GM18508 (cell line): Measurements from ENCODE around the gene PAN3.

Experiments
- ATAC-seq: cut with Tn5 transposase; IDR thresholded peaks from one replicate; pipeline ENCODE4 v1.9.1; 2021; ENCODE audit warnings: moderate number of reproducible peaks; ENCODE audit not compliant: insufficient read depth, unreplicated experiment

Gene PAN3

DNA sequence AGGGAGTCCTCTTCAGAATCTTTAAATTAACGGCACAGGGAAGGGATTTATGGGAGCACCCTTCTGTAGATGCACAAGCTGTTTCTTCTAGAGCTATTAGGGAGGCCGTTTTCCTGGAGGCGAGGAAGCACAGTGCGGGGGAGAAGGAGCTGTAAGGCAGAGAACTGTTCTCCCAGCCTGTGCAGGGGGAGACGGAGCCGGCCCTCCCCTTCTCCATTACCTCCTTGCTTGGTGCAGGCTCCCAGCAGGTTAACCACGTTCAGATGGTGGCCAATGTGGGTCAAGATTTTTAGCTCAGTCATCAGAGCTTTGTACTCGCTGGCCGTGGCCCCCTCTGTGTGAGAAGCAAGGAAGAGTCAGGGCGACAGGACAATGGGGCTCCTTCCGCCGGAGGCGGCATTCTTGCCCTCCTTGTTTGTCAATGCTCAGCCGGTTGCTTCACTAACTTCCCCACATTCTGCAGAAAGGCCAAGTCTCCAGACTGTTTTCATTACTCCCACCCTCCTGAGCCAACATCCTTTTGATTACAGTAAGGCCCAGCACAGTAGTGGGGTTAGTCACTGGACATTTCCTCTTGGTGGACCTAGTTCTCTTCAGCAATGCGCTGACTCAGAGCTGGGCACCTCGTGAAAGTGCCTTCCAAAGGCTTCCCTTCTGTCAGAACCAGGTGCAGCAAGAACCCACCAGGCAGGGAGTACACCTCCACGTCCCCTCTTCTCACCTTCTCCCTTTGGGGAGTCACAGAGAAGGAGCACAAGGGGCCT lies 191.2 kb downstream of the PAN3 start:
- no peak for ATAC-seq

GRCh38 chr13:28333204-28333881 lies 195.0 kb downstream of the PAN3 start:
- ATAC-seq: no peak

DNA sequence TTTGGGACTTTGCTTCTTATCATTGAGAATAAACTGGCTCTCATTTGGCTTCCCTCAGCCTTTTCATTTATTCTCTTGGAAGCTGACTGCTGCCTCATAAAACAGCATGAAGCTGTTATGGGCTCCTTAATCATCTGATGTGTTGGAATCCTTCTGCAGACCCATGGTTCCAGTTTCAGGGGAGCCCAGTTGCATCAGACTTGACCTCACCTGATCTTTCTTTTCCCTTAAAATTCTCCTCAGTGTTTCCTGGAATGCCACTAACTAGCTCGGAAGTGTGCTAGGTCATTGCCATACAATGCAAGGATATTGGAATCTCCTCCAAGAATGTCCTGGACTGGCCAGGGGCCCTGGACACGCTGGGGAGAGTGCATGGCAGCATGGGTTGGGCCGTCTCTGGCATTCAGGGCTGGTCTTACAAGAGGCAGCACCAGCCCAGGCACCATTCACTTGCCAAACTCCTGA lies 197.9 kb downstream of the PAN3 start:
- no peak for ATAC-seq

- no peak for ATAC-seq
Observed at GRCh38 chr13:28337166-28338005, 199.0 kb downstream of the PAN3 start.

DNA sequence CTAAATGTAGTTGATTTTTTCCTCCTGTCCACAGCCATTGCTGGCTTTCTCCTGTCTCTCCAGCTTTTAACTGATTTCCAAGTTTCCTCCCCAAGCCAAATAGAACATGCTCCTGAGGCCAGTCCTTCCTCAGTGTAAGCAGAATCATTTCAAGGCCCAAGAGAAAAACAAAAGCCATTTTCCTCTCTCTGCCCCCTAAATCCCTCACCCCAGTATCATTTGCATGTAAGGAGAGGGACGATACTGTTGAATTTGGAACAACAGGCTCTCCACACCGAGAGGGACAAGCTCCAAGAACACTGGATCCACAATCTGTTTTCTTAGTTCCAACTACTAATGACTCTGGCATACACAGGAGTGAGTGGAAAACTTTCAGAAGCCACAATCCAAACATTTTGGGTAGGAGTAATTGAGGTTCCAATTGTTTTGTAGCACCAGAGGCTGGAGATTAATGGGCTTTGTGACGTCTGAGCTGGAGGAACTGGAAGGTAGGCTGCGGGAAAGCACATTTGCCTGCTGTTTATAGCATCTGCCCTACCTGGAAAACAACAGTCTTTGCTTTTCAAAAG lies 199.7 kb downstream of the PAN3 start:
- no peak for ATAC-seq

DNA sequence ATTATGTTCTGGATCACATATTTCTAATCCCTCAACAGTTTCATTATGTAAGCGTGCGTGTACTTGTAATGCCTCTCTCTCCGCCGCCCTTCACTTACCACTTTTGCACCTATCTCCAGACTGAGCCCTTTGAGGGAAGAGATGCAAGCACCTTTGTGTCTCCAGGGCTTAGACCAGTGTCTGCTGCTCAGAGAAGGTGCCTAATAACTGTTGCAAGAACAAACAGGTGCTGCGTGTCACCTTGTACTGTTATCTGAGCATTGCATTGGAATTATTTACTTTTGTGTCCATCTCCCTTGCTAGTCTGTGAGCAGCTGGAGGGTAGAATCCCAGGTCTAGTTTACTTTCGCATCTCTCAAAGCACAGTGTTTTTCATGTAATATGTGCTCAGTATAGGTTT lies 200.4 kb downstream of the PAN3 start:
- ATAC-seq: no peak

- no peak for ATAC-seq
Observed at GRCh38 chr13:28339419-28339818, 201.1 kb downstream of the PAN3 start.

GRCh38 chr13:28340272-28340793 lies 202.0 kb downstream of the PAN3 start:
- ATAC-seq: no peak

DNA sequence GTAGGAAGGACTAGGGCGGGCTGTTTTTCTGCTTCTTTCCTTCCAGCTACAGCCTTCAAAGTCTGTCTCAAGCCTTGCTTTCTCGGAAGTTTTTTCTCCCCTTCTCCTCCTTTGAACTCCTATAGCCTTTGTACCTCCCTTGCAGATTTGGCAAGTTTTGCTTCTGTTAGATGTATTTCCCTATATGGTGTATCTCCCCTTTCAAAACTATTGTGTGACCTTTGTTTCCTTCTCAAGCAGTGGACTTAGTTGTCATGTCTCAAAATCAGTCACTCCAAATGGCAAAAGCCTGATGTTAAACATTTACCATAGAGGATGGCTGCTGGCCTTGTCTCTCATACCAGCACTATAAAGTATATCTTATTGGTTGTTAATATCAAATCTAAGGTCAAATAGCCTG lies 203.9 kb downstream of the PAN3 start:
- ATAC-seq: no peak

- no peak for ATAC-seq
Observed at GRCh38 chr13:28344163-28344562, 205.8 kb downstream of the PAN3 start.
